ENCODE data around the gene PAK5.

DNA sequence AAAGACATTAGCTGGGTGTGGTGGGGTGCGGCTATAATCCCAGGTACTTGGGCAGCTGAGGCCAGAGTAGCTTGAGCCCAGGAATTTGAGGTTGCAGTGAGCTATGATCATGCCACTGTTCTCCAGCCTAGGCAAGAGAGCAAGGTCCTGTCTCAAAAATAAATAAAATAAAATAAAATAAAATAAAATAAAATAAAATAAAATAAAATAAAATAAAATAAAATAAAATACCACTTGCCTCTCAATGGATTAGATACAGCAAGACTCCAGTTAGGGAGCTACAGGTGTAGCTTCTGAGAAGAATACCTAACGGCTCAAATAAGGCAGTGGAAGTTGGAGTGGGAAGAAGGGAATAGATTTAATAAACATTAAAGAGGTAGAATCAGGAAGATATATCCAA, 13.7 kb upstream of the PAK5 start:
- TF ChIP-seq RAD21 (IDR thresholded peaks at IDR 0.05; ENCODE audit: low read length): no peak
- TF ChIP-seq TAF1 (IDR thresholded peaks at IDR 0.05; ENCODE audit: borderline replicate concordance, low read depth, low read length): no peak
- TF ChIP-seq, protein P1, sequence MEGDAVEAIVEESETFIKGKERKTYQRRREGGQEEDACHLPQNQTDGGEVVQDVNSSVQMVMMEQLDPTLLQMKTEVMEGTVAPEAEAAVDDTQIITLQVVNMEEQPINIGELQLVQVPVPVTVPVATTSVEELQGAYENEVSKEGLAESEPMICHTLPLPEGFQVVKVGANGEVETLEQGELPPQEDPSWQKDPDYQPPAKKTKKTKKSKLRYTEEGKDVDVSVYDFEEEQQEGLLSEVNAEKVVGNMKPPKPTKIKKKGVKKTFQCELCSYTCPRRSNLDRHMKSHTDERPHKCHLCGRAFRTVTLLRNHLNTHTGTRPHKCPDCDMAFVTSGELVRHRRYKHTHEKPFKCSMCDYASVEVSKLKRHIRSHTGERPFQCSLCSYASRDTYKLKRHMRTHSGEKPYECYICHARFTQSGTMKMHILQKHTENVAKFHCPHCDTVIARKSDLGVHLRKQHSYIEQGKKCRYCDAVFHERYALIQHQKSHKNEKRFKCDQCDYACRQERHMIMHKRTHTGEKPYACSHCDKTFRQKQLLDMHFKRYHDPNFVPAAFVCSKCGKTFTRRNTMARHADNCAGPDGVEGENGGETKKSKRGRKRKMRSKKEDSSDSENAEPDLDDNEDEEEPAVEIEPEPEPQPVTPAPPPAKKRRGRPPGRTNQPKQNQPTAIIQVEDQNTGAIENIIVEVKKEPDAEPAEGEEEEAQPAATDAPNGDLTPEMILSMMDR (IDR thresholded peaks at IDR 0.05): no peak
- no peak for TF ChIP-seq YY1 (IDR thresholded peaks at IDR 0.05; ENCODE audit: low read depth)
- TF ChIP-seq, protein P2, sequence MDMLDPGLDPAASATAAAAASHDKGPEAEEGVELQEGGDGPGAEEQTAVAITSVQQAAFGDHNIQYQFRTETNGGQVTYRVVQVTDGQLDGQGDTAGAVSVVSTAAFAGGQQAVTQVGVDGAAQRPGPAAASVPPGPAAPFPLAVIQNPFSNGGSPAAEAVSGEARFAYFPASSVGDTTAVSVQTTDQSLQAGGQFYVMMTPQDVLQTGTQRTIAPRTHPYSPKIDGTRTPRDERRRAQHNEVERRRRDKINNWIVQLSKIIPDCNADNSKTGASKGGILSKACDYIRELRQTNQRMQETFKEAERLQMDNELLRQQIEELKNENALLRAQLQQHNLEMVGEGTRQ (IDR thresholded peaks at IDR 0.05; ENCODE audit: borderline replicate concordance, low read depth, low read length): no peak
- no peak for TF ChIP-seq CHD2 (IDR thresholded peaks at IDR 0.05; ENCODE audit: low read length, partially characterized antibody)
- TF ChIP-seq, protein P3, sequence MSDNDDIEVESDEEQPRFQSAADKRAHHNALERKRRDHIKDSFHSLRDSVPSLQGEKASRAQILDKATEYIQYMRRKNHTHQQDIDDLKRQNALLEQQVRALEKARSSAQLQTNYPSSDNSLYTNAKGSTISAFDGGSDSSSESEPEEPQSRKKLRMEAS (IDR thresholded peaks at IDR 0.05; ENCODE audit: low read depth): no peak

All from SK-N-SH (cell line).